Measurements from ENCODE around the gene OSBPL3.

OSBPL3 gene

DNA sequence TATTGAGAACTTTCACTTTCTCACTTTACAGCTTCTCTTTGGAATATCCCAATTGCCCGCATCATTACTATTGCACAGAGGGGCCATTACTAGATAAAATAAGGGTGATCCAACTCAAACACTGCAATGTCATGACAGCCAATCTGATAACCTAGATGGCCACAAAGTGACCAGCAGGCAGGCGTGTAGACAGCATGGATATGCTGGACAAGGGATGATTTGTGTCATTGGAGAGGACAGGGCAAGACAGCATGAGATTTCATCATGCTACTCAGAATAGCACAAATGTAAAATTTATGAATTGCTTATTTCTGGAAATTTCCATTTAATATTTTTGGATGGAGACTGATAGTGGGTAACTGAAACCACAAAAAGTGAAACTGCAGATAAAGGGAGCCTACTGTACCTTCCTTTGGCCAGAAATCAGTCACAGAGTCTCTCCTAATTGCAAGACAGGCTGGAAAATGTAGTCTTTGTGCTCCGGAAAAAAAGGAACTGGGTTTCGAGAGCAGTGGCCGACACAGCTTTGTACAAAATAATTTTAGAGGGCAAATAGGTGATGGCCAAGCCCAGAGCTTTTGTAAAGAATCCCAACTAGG, 216.6 kb downstream of the OSBPL3 start:
- Histone ChIP-seq H3K27ac (ENCODE audit: insufficient read depth, low read depth, low read length, poor library complexity, severe bottlenecking) (no peak overlapping the region), H3K27me3 (ENCODE audit: control insufficient read depth, insufficient read depth, low read length, poor library complexity, severe bottlenecking) (peaks cover 12% of the 10 kb centered on the region), H3K36me3 (ENCODE audit: control insufficient read depth, insufficient read depth, low read length) (no peaks in the 10 kb centered on the region), H3K4me1 (ENCODE audit: control insufficient read depth, insufficient read depth, low read length) (no peaks in the 10 kb centered on the region), H3K9me3 (ENCODE audit: control insufficient read depth, low read length) (no peaks in the 10 kb centered on the region), H3K4me3 (ENCODE audit: insufficient read depth, low read depth, low read length) (no peak overlapping the region)
- WGBS, 2 experiments, result 94 to 96% methylated on average over 5 of the region's 5 CpGs

DNA sequence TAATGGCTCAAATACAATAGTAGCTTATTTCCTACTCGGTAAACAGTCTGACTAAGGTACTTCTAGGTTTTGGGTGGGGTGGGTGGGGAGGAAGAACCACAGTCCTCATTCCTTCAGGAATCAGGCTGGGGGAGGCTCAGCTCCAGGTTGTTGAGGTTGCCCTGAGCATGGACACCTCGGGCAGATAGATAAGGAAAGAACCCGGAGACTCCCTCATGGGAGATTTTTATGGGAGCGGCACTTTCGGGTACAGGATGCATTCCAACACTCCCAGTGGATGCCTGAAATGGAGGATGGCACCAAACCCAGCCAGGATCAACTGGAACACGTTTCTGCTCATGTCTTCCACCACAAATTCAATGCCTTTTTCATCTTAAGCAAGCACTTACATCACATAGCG, 217.2 kb downstream of the OSBPL3 start:
- 89 to 92% methylated on average over 6 of the region's 7 CpGs for whole genome bisulfite sequencing, 2 experiments
- H3K36me3 ChIP-seq (ENCODE audit: control insufficient read depth, insufficient read depth, low read length), result no peaks in the 10 kb centered on the region
- H3K4me3 ChIP-seq (ENCODE audit: insufficient read depth, low read depth, low read length), result no peak overlapping the region
- no peaks in the 10 kb centered on the region for H3K9me3 ChIP-seq (ENCODE audit: control insufficient read depth, low read length)
- no peaks in the 10 kb centered on the region for H3K4me1 ChIP-seq (ENCODE audit: control insufficient read depth, insufficient read depth, low read length)
- H3K27ac ChIP-seq (ENCODE audit: insufficient read depth, low read depth, low read length, poor library complexity, severe bottlenecking), result no peak overlapping the region
- peaks cover 18% of the 10 kb centered on the region for H3K27me3 ChIP-seq (ENCODE audit: control insufficient read depth, insufficient read depth, low read length, poor library complexity, severe bottlenecking)

DNA sequence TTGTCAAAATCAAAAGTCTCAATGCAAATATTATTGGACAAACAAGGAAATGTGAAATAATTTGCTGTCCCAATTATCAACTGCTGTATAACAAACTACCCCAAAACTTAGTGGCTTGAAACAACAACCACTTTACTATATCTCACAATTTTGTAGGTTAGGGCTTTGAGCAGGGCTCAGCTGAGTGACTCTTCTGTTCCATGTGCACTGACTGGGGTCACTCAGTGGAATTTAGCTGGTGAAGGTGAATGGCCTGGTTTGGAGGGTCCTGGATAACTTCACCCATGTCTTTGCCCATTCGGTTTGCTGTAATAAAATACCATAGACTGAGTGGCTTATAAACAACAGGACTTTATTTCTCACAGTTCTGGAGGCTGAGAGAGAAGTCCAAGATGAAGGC, 219.0 kb downstream of the OSBPL3 start:
- Histone ChIP-seq H3K27me3 (ENCODE audit: control insufficient read depth, insufficient read depth, low read length, poor library complexity, severe bottlenecking) (peaks cover 32% of the 10 kb centered on the region), H3K27ac (ENCODE audit: insufficient read depth, low read depth, low read length, poor library complexity, severe bottlenecking) (no peak overlapping the region), H3K4me1 (ENCODE audit: control insufficient read depth, insufficient read depth, low read length) (no peaks in the 10 kb centered on the region), H3K9me3 (ENCODE audit: control insufficient read depth, low read length) (no peaks in the 10 kb centered on the region), H3K4me3 (ENCODE audit: insufficient read depth, low read depth, low read length) (no peak overlapping the region), H3K36me3 (ENCODE audit: control insufficient read depth, insufficient read depth, low read length) (no peaks in the 10 kb centered on the region)
- WGBS, 2 experiments, result 82 to 86% methylated on average over 1 of the region's 1 CpG

DNA sequence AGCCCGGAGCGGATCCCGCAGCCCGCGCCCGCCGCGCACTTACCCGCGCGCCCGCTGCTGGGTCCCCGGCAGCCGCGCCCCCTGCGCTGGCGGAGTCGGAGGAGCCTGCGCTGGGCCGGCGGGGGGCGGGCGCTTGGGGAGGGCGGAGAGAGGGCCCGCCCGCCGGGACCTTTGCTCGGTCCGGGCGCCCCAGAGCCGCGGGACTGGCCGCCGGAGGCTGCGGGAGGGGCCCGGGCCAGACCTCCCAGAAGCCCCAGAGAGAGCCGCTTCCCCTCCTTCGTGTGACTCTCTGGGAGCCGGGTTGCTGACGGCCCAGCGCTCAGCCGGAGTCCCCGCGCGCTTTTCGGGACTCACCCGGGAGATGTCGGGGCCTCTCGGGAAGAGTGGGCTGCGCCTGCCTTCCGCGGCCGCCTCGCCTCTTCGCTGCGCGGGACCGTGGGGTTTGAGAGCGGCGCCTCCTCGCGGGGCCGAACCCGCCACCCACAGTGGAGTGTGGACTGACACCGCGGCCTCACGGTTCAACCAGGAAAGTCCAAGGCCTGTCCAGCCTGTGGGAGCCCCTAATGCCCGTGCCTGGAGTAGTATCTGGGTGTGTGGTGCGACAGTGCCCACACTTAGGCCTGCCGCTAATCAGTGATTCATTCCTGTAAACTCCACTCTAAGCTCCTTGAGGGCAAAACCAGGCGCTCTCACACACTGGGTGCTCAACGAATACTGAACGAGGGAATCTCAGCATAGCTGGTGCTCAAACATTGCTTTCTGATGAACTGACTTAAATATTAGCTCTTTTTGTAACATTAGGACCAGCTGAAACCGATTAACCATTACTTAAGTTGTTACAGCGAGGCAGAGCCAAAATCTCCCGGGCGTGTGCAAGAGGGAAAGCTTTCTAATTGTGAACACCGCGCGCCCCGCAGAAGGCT, 222.4 kb downstream of the OSBPL3 start, which contains the start of gene GSDME:
Gene GSDME, minus strand, starts transcription at position 112 of the 923 bp plus-strand sequence. CDS start 7,690 bp downstream, outside the sequence.
- WGBS, 2 experiments, result 12 to 13% methylated on average over 81 of the region's 81 CpGs
- H3K9me3 ChIP-seq (ENCODE audit: control insufficient read depth, low read length), result no peaks in the 10 kb centered on the region
- no peak within 1 kb of the TSS for H3K27ac ChIP-seq (ENCODE audit: insufficient read depth, low read depth, low read length, poor library complexity, severe bottlenecking)
- peaks cover 41% of the 10 kb centered on the region for H3K27me3 ChIP-seq (ENCODE audit: control insufficient read depth, insufficient read depth, low read length, poor library complexity, severe bottlenecking)
- H3K4me3 ChIP-seq (ENCODE audit: insufficient read depth, low read depth, low read length), result peak within 1 kb of the TSS; percentile 58
- H3K36me3 ChIP-seq (ENCODE audit: control insufficient read depth, insufficient read depth, low read length), result no peaks in the 10 kb centered on the region
- no peaks in the 10 kb centered on the region for H3K4me1 ChIP-seq (ENCODE audit: control insufficient read depth, insufficient read depth, low read length)

DNA sequence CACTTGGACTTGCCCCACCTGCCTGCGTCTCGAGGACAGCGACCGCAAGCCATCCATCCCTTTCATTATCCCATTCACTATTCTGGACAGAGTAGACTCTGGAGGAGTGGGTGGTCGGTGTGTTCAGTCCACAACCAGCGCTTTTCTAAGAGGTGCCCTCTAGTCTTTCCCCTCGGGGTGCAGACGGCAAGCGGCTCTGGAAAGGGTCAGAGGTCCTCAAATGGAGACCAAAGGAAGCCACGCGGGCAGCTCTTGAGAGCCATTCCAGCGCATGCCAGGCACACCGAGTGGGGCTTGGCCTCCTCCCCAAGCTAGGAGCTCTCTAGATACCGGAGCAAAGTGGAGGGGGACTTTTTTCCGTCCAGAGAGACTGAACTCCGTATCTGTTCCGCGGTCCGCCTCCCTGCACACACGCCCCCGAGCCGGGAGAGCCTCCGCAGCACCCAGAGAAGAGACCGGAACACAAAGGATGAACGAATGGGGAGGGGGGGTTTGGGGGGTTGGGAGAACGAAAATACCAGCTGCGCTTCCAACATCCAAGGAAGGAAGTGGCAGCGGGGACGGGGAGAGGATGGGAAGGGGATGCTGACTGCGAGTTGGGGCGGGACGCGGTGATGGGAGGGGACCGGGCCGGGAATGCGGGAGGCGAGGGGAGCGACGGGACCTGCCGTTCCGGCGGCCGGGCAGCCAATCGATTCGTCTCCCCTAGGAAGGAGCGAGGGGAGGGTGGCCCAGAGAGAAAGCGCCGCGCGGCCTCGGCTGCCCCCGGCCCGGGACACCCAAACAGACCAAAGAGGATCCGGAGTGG, 223.2 kb downstream of the OSBPL3 start:
- Histone ChIP-seq H3K4me1 (ENCODE audit: control insufficient read depth, insufficient read depth, low read length) (no peaks in the 10 kb centered on the region), H3K27me3 (ENCODE audit: control insufficient read depth, insufficient read depth, low read length, poor library complexity, severe bottlenecking) (peaks cover 41% of the 10 kb centered on the region), H3K9me3 (ENCODE audit: control insufficient read depth, low read length) (no peaks in the 10 kb centered on the region), H3K4me3 (ENCODE audit: insufficient read depth, low read depth, low read length) (peak overlapping the region; percentile 58), H3K27ac (ENCODE audit: insufficient read depth, low read depth, low read length, poor library complexity, severe bottlenecking) (no peak overlapping the region), H3K36me3 (ENCODE audit: control insufficient read depth, insufficient read depth, low read length) (no peaks in the 10 kb centered on the region)
- 8% methylated on average over 54 of the region's 54 CpGs for WGBS, 2 experiments

DNA sequence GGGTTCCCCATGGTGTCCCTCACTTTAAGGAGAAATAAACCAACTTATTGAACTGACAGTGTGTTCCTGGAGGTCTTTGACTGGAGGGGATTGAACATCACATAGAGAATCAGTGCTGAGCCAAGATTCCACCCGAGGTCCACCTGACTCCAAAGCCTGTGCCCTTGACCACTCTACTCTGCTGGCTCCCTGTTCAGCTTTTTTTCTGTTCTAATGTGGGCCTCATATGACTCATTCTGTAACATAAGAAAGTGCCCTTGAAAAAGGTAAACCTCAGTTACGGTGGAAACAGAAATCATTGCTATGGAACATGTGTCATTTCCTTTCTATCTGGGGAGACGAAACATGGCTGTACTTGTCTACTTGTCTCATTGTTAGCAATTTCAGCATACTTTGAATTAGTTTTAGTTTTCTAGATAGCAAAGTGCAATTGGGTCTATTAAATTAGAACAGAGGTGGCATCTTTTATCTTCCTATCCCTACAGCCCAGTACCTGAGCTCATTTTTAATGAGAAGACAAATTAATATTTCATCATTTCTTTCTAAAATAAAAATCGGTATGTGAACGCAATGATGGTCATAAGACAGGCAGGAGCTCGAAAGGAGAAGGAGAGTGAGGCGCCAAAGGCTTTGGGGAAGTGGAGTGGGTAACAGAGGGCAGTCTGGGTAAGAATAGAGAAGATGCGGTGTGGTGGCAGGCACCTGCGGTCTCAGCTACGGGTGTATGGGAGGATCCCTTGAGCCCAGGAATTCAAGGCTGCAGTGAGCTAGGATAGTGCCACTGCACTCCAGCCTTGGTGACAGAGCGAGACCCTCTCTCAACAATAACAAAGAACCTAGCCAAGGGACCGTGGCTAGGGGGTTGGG, 224.2 kb downstream of the OSBPL3 start:
- H3K4me3 ChIP-seq (ENCODE audit: insufficient read depth, low read depth, low read length), result no peak overlapping the region
- 91 to 92% methylated on average over 12 of the region's 12 CpGs for WGBS, 2 experiments
- H3K27me3 ChIP-seq (ENCODE audit: control insufficient read depth, insufficient read depth, low read length, poor library complexity, severe bottlenecking), result peaks cover 41% of the 10 kb centered on the region
- no peaks in the 10 kb centered on the region for H3K9me3 ChIP-seq (ENCODE audit: control insufficient read depth, low read length)
- no peaks in the 10 kb centered on the region for H3K36me3 ChIP-seq (ENCODE audit: control insufficient read depth, insufficient read depth, low read length)
- H3K27ac ChIP-seq (ENCODE audit: insufficient read depth, low read depth, low read length, poor library complexity, severe bottlenecking), result no peak overlapping the region
- H3K4me1 ChIP-seq (ENCODE audit: control insufficient read depth, insufficient read depth, low read length), result no peaks in the 10 kb centered on the region

DNA sequence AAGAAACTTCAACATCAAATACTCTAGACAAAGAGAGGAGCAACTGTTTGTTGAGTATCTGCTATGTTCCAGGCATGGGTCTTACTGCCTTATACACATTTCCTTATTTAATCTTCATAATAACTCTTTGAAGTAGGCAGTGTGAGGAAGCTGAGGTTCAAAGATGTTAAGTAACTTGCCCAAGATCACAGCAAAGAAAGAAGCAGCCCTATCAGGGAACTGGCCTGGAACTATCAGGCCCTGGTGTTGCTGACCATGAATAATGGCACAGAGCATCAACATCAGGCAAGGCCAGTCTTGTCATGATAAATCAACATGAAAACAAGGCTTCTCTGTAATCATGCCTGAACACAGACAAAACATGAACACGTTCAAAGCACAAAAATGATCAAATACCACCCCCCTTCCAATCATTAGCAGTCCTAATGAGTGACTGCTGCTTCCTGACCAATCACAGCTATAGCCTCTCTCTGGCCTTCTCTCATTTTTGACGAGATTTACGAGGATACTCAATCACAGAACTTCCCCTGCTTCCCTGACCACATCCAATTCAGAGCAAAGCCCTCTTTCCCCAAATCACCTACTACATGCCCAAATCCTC, 225.0 kb downstream of the OSBPL3 start:
- Histone ChIP-seq H3K4me1 (ENCODE audit: control insufficient read depth, insufficient read depth, low read length) (no peaks in the 10 kb centered on the region), H3K27me3 (ENCODE audit: control insufficient read depth, insufficient read depth, low read length, poor library complexity, severe bottlenecking) (peaks cover 41% of the 10 kb centered on the region), H3K9me3 (ENCODE audit: control insufficient read depth, low read length) (no peaks in the 10 kb centered on the region), H3K4me3 (ENCODE audit: insufficient read depth, low read depth, low read length) (no peak overlapping the region), H3K36me3 (ENCODE audit: control insufficient read depth, insufficient read depth, low read length) (no peaks in the 10 kb centered on the region), H3K27ac (ENCODE audit: insufficient read depth, low read depth, low read length, poor library complexity, severe bottlenecking) (no peak overlapping the region)
- 87 to 93% methylated on average over 3 of the region's 3 CpGs for WGBS, 2 experiments

DNA sequence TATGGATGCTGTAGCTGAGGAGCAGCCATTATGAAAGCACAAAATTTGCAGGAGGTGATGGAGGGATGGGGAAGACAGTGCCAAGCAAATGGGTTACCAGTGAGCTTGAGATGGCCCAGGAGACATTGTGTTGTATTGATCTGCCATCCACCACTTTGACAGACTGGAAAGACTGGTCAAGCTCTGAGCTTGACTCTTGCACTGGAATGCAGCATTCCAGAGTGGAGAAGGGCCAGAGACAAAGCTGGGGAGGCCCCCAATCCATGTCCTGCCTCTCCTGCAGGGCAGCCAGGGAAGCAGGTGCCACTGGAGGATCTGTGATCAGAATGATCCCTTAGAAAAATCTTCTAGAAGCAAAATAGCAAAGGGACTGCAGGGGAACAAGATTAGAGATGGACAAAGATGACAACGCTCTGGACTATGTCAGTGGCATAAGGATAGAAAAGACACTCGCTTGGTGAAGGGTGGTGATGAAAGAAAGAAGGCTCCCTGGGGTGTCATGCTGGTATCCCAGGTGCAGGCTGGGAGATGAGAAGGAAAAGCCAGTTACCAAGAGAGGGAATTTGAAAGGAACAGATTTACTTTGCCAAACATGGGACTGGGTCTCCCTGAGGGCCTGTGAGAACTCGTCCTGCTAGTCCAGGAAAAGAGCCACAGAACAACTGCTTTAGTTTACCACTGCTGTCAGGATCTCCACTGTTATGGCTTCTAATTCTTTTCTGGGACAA, 227.7 kb downstream of the OSBPL3 start:
- Histone ChIP-seq H3K27me3 (ENCODE audit: control insufficient read depth, insufficient read depth, low read length, poor library complexity, severe bottlenecking) (peaks cover 19% of the 10 kb centered on the region), H3K36me3 (ENCODE audit: control insufficient read depth, insufficient read depth, low read length) (no peaks in the 10 kb centered on the region), H3K4me3 (ENCODE audit: insufficient read depth, low read depth, low read length) (no peak overlapping the region), H3K27ac (ENCODE audit: insufficient read depth, low read depth, low read length, poor library complexity, severe bottlenecking) (no peak overlapping the region), H3K9me3 (ENCODE audit: control insufficient read depth, low read length) (no peaks in the 10 kb centered on the region), H3K4me1 (ENCODE audit: control insufficient read depth, insufficient read depth, low read length) (no peaks in the 10 kb centered on the region)
- 81 to 85% methylated on average over 3 of the region's 3 CpGs for WGBS, 2 experiments

DNA sequence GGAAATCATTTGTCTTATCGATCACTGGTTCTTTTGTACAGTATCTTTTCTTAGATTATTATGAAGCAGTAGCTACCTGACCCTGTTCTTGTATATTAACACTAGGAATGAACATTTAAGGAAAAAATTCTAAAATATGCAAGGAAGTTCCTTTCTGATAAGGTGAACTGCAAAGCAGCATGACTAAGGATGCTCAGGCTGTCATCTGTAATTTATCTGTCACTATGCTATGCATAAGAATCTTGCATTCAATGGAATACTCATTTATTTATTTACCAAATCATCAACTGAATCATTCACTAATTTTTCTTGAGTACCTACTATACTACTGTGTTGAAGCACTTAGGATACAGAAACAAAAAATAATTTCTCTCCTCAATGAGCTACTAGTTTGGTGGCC, 228.5 kb downstream of the OSBPL3 start:
- no peak overlapping the region for H3K4me3 ChIP-seq (ENCODE audit: insufficient read depth, low read depth, low read length)
- peaks cover 14% of the 10 kb centered on the region for H3K27me3 ChIP-seq (ENCODE audit: control insufficient read depth, insufficient read depth, low read length, poor library complexity, severe bottlenecking)
- no peaks in the 10 kb centered on the region for H3K36me3 ChIP-seq (ENCODE audit: control insufficient read depth, insufficient read depth, low read length)
- no peak overlapping the region for H3K27ac ChIP-seq (ENCODE audit: insufficient read depth, low read depth, low read length, poor library complexity, severe bottlenecking)
- no peaks in the 10 kb centered on the region for H3K9me3 ChIP-seq (ENCODE audit: control insufficient read depth, low read length)
- 80% methylated on average over 1 of the region's 1 CpG; no CpG with 5 or more reads in 1 of the 2 experiments for WGBS, 2 experiments
- H3K4me1 ChIP-seq (ENCODE audit: control insufficient read depth, insufficient read depth, low read length), result no peaks in the 10 kb centered on the region

Measured in ectodermal cell (in vitro differentiated cells).